Heart left ventricle (tissue), 13 donors: ENCODE results near the gene SELENOW.

Experiments
- POLR2A ChIP-seq, 2 donors: fragments of 450-650 bp; IDR thresholded peaks; one replicate each; pipeline ENCODE4 v1.6.1; 2017; ENCODE audit warnings: antibody characterized with exemption in 2 of 2, mild to moderate bottlenecking in 2 of 2, moderate library complexity in 2 of 2
- TF ChIP-seq, protein P1 (sequence below), 12 donors: fragments of 200-600 bp; sonication (generic) in 4 of 12; IDR thresholded peaks; one replicate each; pipeline versions ENCODE4 v1.5.0 to v1.8.0; 2018 to 2022; ENCODE audit warnings: antibody characterized with exemption in 12 of 12, mild to moderate bottlenecking in 5 of 12
- donor health status: ischemic (EF 13 %, LVEDD 7.1; RV severe dilation, severe dysfunction).
- donor health status: DM: no; HTN: yes; CAD: no.
- donor health status: DM: no; HTN: no; CAD: no.
- donor health status: ischemic (EF 25% LVEDD 6.9; RV normal size, moderate dysfunction).
- donor health status: ischemic (EF 25% LVEDD 5.7; RV mildly dilated, moderate dysfunction).
- donor health status: ischemic (EF 35%, LVEDD 5.7; RV mildly dilated, moderate dysfunction).
- donor health status: nonischemic (EF 11% LVEDD 7.7; RV severe dilation, severe dysfunction).
- donor health status: DM: yes; HTN: yes; CAD: no.
- donor health status: PGD.
- donor health status: ischemic (EF 29% LVEDD 5.4; RV normal size, mild dysfunction).
- donor health status: nonischemic (EF 23%, LVEDD 6.1; RV moderate dilation, normal function).

DNA sequence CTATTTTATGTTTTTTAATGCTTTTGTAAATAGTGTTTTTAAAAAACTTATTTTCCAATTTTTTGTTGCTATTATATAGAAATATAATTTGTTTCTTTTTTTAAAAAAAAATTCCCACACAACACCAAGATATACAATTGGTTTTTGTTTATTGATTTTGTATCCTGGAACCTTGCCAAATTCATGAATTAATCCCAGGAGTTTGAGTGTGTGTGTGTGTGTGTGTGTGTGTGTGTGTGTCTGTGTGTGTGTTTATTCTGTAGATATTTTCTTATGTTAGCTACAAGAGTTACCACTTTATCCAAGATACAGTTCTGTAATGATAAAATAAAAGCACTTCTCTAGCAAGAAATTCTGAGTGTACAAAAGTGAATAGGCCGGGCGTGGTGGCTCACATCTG lies 18.3 kb downstream of the SELENOW start:
- TF ChIP-seq, protein P1, sequence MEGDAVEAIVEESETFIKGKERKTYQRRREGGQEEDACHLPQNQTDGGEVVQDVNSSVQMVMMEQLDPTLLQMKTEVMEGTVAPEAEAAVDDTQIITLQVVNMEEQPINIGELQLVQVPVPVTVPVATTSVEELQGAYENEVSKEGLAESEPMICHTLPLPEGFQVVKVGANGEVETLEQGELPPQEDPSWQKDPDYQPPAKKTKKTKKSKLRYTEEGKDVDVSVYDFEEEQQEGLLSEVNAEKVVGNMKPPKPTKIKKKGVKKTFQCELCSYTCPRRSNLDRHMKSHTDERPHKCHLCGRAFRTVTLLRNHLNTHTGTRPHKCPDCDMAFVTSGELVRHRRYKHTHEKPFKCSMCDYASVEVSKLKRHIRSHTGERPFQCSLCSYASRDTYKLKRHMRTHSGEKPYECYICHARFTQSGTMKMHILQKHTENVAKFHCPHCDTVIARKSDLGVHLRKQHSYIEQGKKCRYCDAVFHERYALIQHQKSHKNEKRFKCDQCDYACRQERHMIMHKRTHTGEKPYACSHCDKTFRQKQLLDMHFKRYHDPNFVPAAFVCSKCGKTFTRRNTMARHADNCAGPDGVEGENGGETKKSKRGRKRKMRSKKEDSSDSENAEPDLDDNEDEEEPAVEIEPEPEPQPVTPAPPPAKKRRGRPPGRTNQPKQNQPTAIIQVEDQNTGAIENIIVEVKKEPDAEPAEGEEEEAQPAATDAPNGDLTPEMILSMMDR (IDR thresholded peaks at IDR 0.05), result no peak
- TF ChIP-seq POLR2A (IDR thresholded peaks at IDR 0.05), result no peak
